Ascending aorta (tissue), 2 donors: Measurements from ENCODE around the gene PDE4A. TPM values are rescaled to one million over a fixed set of nuclear protein-coding genes. Genes with fewer than 3 reads are reported as not detected.
"Not testable (repeated sequence)": the region's sequence is repeated elsewhere in the genome, so short reads cannot be mapped to it uniquely, and the experiment has no call there.

ENCODE experiments used
- DNase-seq, 2 donors: peaks; one replicate each; pipeline ENCODE4 v3.0.0-alpha.2; 2019; ENCODE audit warnings: low spot score in 2 of 2
- H3K27ac ChIP-seq, 2 donors: fragments of 200-600 bp; sonication (generic); one replicate each; pipeline ENCODE4 v1.5.1; 2016 to 2017; ENCODE audit warnings: mild to moderate bottlenecking in 1 of 2
- H3K27me3 ChIP-seq: fragments of 200-600 bp; sonication (generic); one replicate; pipeline ENCODE4 v1.5.1; 2017
- H3K36me3 ChIP-seq, 2 donors: fragments of 200-600 bp; sonication (generic); one replicate each; pipeline ENCODE4 v1.5.1; 2016
- H3K4me1 ChIP-seq, 2 donors: fragments of 200-600 bp; sonication (generic); one replicate each; pipeline ENCODE4 v1.5.1; 2016 to 2017; ENCODE audit warnings: mild to moderate bottlenecking in 1 of 2
- H3K4me3 ChIP-seq, 2 donors: fragments of 200-600 bp; sonication (generic); one replicate each; pipeline ENCODE4 v1.5.1; 2016 to 2017; ENCODE audit warnings: mild to moderate bottlenecking in 1 of 2
- H3K9me3 ChIP-seq, 2 donors: fragments of 200-600 bp; sonication (generic); one replicate each; pipeline ENCODE4 v1.5.1; 2016
- intact Hi-C: fragments of 100-400 bp; cut with DNase I; formaldehyde crosslinking; loops from one replicate; pipeline ENCODE4 v1.15.1; 2023
- total RNA-seq: library from RNA; depleted of rRNA; stranded (reverse); fragments of >200 nt; gene quantifications from one replicate; pipeline ENCODE4 v1.1.0, GENCODE V29; 2016
- TF ChIP-seq, protein P1 (sequence below), 3 experiments: fragments of 200-600 bp in 2 of 3; fragments of 450-650 bp in 1 of 3; sonication (generic) in 2 of 3; IDR thresholded peaks; one replicate each; pipeline ENCODE4 v1.5.1; 2016 to 2019; ENCODE audit warnings: antibody characterized with exemption in 3 of 3, mild to moderate bottlenecking in 1 of 3, moderate library complexity in 1 of 3

Gene PDE4A
- total RNA-seq, 1 donor from 2014 or later = 59.9 TPM

DNA sequence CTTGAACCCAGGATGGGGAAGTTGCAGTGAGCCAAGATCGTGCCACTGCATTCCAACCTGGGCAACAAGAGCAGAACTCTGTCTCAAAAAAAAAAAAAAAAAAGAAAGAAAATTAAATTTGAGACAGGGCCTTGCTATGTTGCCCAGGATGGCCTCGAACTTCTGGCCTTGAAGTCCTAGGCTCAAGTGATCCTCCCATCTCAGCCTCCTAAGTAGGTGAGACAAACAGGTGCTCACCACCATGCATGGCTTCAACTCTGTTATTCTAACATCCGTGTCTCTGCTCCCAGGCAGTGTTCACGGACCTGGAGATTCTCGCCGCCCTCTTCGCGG, 40.3 kb downstream of the PDE4A start:
- no peaks in the 10 kb centered on the region for H3K9me3 ChIP-seq
- H3K4me3 ChIP-seq = no peak overlapping the region
- DNase-seq = no peak
- no peaks in the 10 kb centered on the region for H3K27me3 ChIP-seq
- no peak overlapping the region for H3K27ac ChIP-seq
- peaks cover 0 to 2% of the 10 kb centered on the region in 2 donors for H3K4me1 ChIP-seq
- TF ChIP-seq, protein P1, sequence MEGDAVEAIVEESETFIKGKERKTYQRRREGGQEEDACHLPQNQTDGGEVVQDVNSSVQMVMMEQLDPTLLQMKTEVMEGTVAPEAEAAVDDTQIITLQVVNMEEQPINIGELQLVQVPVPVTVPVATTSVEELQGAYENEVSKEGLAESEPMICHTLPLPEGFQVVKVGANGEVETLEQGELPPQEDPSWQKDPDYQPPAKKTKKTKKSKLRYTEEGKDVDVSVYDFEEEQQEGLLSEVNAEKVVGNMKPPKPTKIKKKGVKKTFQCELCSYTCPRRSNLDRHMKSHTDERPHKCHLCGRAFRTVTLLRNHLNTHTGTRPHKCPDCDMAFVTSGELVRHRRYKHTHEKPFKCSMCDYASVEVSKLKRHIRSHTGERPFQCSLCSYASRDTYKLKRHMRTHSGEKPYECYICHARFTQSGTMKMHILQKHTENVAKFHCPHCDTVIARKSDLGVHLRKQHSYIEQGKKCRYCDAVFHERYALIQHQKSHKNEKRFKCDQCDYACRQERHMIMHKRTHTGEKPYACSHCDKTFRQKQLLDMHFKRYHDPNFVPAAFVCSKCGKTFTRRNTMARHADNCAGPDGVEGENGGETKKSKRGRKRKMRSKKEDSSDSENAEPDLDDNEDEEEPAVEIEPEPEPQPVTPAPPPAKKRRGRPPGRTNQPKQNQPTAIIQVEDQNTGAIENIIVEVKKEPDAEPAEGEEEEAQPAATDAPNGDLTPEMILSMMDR (IDR thresholded peaks at IDR 0.05) = no peak
- intact Hi-C loops = no loop called here
- H3K36me3 ChIP-seq = peaks cover 5 to 10% of the 10 kb centered on the region in 2 donors

DNA sequence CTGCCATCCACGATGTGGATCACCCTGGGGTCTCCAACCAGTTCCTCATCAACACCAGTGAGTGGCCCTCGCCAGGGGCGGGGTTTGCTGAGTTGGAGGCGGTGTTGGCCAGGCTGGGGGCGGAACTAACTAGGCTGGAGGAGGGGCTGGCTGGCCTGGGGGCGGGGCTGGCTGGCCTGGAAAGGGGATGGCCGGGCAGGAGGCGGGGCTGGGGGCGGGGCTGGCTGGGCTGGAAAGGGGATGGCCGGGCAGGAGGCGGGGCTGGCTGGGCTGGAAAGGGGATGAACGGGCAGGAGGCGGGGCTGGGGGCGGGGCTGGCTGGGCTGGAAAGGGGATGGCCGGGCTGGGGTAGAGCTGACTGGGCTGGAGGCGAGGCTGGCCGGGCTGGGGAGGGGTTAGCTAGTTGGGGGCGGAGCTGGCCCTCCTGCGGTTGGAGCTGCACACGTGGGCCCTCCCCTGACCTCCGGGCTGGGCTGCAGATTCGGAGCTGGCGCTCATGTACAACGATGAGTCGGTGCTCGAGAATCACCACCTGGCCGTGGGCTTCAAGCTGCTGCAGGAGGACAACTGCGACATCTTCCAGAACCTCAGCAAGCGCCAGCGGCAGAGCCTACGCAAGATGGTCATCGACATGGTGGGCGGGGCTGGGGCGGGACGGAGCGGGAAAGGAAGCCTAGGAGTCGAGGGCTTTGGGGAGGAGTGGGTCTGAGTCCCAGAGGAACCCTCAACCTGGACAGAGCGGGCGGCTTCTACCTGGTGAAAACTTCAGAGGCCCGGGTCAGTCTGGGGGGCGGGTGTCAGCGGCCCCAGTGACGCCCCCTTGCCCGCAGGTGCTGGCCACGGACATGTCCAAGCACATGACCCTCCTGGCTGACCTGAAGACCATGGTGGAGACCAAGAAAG, 41.0 kb downstream of the PDE4A start:
- TF ChIP-seq, protein P1 (IDR thresholded peaks at IDR 0.05) = no peak
- Histone ChIP-seq H3K4me1 (peaks cover 0 to 2% of the 10 kb centered on the region in 2 donors), H3K27me3 (no peaks in the 10 kb centered on the region), H3K36me3 (peaks cover 5 to 10% of the 10 kb centered on the region in 2 donors), H3K4me3 (peak overlapping the region; percentile 14 to 51), H3K27ac (no peak overlapping the region), H3K9me3 (no peaks in the 10 kb centered on the region)
- intact Hi-C loops = no loop called here
- peak; percentile 80 to 95 for DNase-seq

DNA sequence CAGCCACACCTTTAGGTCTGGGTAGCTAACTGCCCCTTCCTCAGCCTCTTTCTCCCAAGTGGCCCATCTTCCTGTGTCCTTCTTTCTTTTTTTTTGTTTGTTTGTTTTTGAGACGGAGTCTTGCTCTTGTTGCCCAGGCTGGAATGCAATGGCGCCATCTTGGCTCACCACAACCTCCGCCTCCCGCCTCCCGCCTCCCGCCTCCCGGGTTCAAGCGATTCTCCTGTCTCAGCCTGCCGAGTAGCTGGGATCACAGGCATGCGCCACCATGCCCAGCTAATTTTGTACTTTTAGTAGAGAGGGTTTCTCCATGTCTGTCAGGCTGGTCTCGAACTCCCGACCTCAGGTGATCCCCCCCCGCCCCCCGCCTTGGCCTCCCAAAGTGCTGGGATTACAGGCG, 41.7 kb downstream of the PDE4A start:
- H3K4me1 ChIP-seq, H3K27me3 ChIP-seq, DNase-seq, H3K27ac ChIP-seq, intact Hi-C loops, H3K9me3 ChIP-seq: not testable (repeated sequence)
- H3K36me3 ChIP-seq = peaks cover 9 to 14% of the 10 kb centered on the region in 2 donors
- peak overlapping the region in 1 of 2 donors; percentile 51 for H3K4me3 ChIP-seq

DNA sequence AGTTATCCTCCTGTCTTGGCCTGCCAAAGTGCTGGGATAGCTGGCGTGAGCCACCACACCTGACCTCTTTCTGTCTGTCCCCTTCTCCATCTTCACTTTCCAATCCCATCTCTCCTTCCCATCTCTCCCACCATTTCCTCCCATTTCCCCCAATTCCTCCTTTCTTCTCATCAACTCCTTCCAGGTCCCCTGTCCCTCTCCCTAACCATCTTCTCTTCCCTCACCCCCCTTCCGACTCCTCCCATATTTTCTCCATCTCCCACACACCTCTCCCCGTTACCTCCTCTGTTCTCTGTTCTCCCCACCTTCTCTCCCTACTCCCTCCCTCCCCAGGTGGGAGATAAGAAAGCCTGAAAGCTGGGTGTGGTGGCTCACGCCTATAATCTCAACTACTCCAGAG, 42.2 kb downstream of the PDE4A start:
- H3K27ac ChIP-seq = no peak overlapping the region
- H3K27me3 ChIP-seq = no peaks in the 10 kb centered on the region
- H3K4me3 ChIP-seq = no peak overlapping the region
- no peak for DNase-seq
- H3K9me3 ChIP-seq = no peaks in the 10 kb centered on the region
- peaks cover 14 to 17% of the 10 kb centered on the region in 2 donors for H3K36me3 ChIP-seq
- intact Hi-C loops = no loop called here
- peaks cover 0 to 2% of the 10 kb centered on the region in 2 donors for H3K4me1 ChIP-seq
- TF ChIP-seq, protein P1 (IDR thresholded peaks at IDR 0.05) = no peak

DNA sequence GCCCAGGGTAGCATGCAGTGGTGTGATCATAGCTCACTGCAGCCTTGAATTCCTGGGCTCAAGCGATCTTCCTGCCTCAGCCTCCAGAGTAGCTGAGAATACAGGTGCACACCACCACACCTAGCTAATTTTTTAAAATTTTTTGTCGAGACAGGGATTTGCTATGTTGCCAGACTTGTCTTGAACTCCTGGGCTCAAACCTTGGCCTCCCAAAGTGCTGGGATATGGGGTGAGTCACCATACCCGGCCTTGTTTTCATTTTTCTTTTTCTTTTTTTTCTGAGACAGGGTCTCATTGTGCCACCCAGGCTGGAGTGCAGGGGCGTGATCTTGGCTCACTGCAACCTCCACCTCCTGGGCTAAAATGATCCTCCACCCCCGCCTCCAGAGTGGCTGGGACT, 44.1 kb downstream of the PDE4A start:
- no peak overlapping the region for H3K27ac ChIP-seq
- H3K36me3 ChIP-seq = peaks cover 14 to 15% of the 10 kb centered on the region in 2 donors
- H3K9me3 ChIP-seq = no peaks in the 10 kb centered on the region
- intact Hi-C loops = no loop called here
- H3K4me1 ChIP-seq = peaks cover 0 to 2% of the 10 kb centered on the region in 2 donors
- TF ChIP-seq, protein P1 (IDR thresholded peaks at IDR 0.05) = no peak
- no peak for DNase-seq
- H3K27me3 ChIP-seq = no peaks in the 10 kb centered on the region
- H3K4me3 ChIP-seq = no peak overlapping the region

DNA sequence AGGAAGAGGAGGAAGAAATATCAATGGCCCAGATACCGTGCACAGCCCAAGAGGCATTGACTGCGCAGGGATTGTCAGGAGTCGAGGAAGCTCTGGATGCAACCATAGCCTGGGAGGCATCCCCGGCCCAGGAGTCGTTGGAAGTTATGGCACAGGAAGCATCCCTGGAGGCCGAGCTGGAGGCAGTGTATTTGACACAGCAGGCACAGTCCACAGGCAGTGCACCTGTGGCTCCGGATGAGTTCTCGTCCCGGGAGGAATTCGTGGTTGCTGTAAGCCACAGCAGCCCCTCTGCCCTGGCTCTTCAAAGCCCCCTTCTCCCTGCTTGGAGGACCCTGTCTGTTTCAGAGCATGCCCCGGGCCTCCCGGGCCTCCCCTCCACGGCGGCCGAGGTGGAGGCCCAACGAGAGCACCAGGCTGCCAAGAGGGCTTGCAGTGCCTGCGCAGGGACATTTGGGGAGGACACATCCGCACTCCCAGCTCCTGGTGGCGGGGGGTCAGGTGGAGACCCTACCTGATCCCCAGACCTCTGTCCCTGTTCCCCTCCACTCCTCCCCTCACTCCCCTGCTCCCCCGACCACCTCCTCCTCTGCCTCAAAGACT, 46.9 kb downstream of the PDE4A start:
- H3K27ac ChIP-seq = no peak overlapping the region
- no peaks in the 10 kb centered on the region for H3K9me3 ChIP-seq
- peaks cover 13 to 14% of the 10 kb centered on the region in 2 donors for H3K36me3 ChIP-seq
- intact Hi-C loops = no loop called here
- no peaks in the 10 kb centered on the region for H3K27me3 ChIP-seq
- no peak overlapping the region for H3K4me3 ChIP-seq
- DNase-seq = no peak
- TF ChIP-seq, protein P1 (IDR thresholded peaks at IDR 0.05) = no peak
- H3K4me1 ChIP-seq = no peaks in the 10 kb centered on the region
